Testis (tissue), 2 donors: ENCODE results near the gene STIP1.

Experiments used
- CTCF ChIP-seq, 3 experiments: fragments of 450-650 bp in 2 of 3; fragments of 200-600 bp in 1 of 3; sonication (generic) in 1 of 3; IDR thresholded peaks; one replicate each; pipeline ENCODE4 v1.5.1; 2016 to 2019; ENCODE audit warnings: antibody characterized with exemption in 3 of 3, mild to moderate bottlenecking in 2 of 3, moderate library complexity in 1 of 3
- POLR2A ChIP-seq: fragments of 450-650 bp; IDR thresholded peaks from one replicate; pipeline ENCODE4 v1.6.1; 2017; ENCODE audit warnings: antibody characterized with exemption, mild to moderate bottlenecking, moderate library complexity

DNA sequence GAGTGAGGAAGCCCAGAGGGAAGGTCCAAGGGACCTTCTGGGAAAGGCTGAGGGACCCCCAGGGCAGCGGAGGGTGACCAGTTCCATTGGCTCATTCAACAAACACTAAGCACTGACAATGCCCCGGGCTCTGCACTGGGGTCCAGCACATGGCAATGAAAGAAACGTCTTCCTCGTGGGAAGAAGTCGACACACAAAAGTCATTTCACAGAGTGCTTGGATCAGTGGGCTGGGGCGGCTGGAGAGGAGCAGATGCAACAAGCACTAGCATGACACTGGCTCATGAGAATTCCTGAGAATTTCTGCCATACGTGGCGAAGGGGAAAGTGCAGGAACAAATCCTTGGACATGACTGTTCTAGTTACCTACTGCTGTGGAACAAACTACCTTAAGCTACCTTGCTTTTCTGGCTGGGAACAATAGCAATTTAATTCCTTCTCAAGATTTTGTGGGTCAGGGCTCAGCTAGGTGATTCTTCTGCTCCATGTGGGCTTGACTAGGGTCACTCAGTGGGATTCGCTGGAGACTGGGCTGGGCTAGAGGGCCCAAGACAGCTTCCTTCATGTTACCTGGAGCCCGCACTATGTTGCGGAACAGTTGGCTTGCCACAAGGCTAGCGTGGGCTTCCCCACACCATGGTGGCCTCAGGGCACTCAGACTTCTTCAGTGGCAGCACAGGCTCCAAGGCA, 6.9 kb upstream of the STIP1 start:
- TF ChIP-seq CTCF (IDR thresholded peaks at IDR 0.05) = no peak
- TF ChIP-seq POLR2A = no peak
